Stimulated activated CD4-positive, alpha-beta T cell treated with anti-CD3 and anti-CD28 coated beads, Interleukin-2, amount 100 ng/mL, for 4 hours (primary cell): ENCODE measurements around the gene NDUFB11.

Source experiments
- DNase-seq: peaks from one replicate; pipeline ENCODE4 v3.0.0-alpha.2; 2020; ENCODE audit warnings: low read depth

The NDUFB11 gene

GRCh38 chrX:47174846-47175587, 30.5 kb upstream of the NDUFB11 start:
- DNase-seq, result no peak

- no peak for DNase-seq
Observed at GRCh38 chrX:47174376-47174775, 29.9 kb upstream of the NDUFB11 start.

GRCh38 chrX:47172971-47173792, 28.7 kb upstream of the NDUFB11 start:
- DNase-seq, result no peak

GRCh38 chrX:47172549-47172948, 28.0 kb upstream of the NDUFB11 start:
- no peak for DNase-seq

GRCh38 chrX:47171996-47172395, 27.5 kb upstream of the NDUFB11 start:
- DNase-seq, result no peak

- no peak for DNase-seq
Observed at GRCh38 chrX:47170861-47171692, 26.6 kb upstream of the NDUFB11 start.

- DNase-seq, result no peak
Observed at GRCh38 chrX:47169726-47170515, 25.4 kb upstream of the NDUFB11 start.

- DNase-seq, result no peak
Observed at GRCh38 chrX:47169273-47169672, 24.8 kb upstream of the NDUFB11 start.

GRCh38 chrX:47168495-47169073, 24.1 kb upstream of the NDUFB11 start:
- DNase-seq, result no peak

- DNase-seq, result no peak
Observed at GRCh38 chrX:47166126-47166525, 21.6 kb upstream of the NDUFB11 start.

- no peak for DNase-seq
Observed at GRCh38 chrX:47164420-47164819, 19.9 kb upstream of the NDUFB11 start.

- no peak for DNase-seq
Observed at GRCh38 chrX:47162927-47163583, 18.6 kb upstream of the NDUFB11 start.

GRCh38 chrX:47160781-47161180, 16.3 kb upstream of the NDUFB11 start:
- DNase-seq, result no peak

- DNase-seq, result no peak
Observed at GRCh38 chrX:47158781-47159180, 14.3 kb upstream of the NDUFB11 start.

GRCh38 chrX:47158131-47158530, 13.6 kb upstream of the NDUFB11 start:
- DNase-seq, result no peak

- no peak for DNase-seq
Observed at GRCh38 chrX:47156611-47157520, 12.4 kb upstream of the NDUFB11 start.

- DNase-seq, result no peak
Observed at GRCh38 chrX:47151435-47151834, 6.9 kb upstream of the NDUFB11 start.

- no peak for DNase-seq
Observed at GRCh38 chrX:47148946-47149345, 4.4 kb upstream of the NDUFB11 start.

GRCh38 chrX:47146936-47147859, 2.7 kb upstream of the NDUFB11 start:
- DNase-seq, result no peak
